DOHH2 (cell line): ENCODE data around the gene RAMACL.

Experiments used
- EZH2phosphoT487 ChIP-seq: fragments of 200-600 bp; sonication (generic); IDR thresholded peaks from 2 replicates; pipeline ENCODE4 v1.6.1; 2017; ENCODE audit warnings: borderline replicate concordance, mild to moderate bottlenecking, antibody characterized with exemption, low read length, moderate library complexity, mixed read lengths
- TF ChIP-seq, protein P1 (sequence below): fragments of 200-600 bp; sonication (generic); IDR thresholded peaks from one replicate; pipeline ENCODE4 v1.5.1; 2014; ENCODE audit warnings: antibody characterized with exemption, mild to moderate bottlenecking, low read depth, low read length; ENCODE audit not compliant: poor library complexity, severe bottlenecking

GRCh38 chr6:166563805-166564204 is 22.7 kb downstream of the RAMACL start:
- TF ChIP-seq, protein P1, sequence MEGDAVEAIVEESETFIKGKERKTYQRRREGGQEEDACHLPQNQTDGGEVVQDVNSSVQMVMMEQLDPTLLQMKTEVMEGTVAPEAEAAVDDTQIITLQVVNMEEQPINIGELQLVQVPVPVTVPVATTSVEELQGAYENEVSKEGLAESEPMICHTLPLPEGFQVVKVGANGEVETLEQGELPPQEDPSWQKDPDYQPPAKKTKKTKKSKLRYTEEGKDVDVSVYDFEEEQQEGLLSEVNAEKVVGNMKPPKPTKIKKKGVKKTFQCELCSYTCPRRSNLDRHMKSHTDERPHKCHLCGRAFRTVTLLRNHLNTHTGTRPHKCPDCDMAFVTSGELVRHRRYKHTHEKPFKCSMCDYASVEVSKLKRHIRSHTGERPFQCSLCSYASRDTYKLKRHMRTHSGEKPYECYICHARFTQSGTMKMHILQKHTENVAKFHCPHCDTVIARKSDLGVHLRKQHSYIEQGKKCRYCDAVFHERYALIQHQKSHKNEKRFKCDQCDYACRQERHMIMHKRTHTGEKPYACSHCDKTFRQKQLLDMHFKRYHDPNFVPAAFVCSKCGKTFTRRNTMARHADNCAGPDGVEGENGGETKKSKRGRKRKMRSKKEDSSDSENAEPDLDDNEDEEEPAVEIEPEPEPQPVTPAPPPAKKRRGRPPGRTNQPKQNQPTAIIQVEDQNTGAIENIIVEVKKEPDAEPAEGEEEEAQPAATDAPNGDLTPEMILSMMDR = no peak
- no peak for TF ChIP-seq EZH2phosphoT487
